Measurements from ENCODE around the gene CERS5.
A peak's percentile ranks its signal among the peaks of the same experiment; 100 is the strongest.

Gene CERS5

GRCh38 chr12:50181691-50182090 is 14.5 kb upstream of the CERS5 start:
- no peak for DNase-seq (ENCODE audit: low read depth)
- no peak overlapping the region for H3K4me3 ChIP-seq (ENCODE audit: low read depth, low read length)
- no peak for TF ChIP-seq CTCF (IDR thresholded peaks at IDR 0.05; ENCODE audit: control insufficient read depth, extremely low read depth, insufficient read depth)

- DNase-seq (ENCODE audit: low read depth), result no peak
- TF ChIP-seq CTCF (IDR thresholded peaks at IDR 0.05; ENCODE audit: control insufficient read depth, extremely low read depth, insufficient read depth), result no peak
- no peak overlapping the region for H3K4me3 ChIP-seq (ENCODE audit: low read depth, low read length)
Measured at GRCh38 chr12:50175716-50176026, 8.5 kb upstream of the CERS5 start.

- TF ChIP-seq CTCF (IDR thresholded peaks at IDR 0.05; ENCODE audit: control insufficient read depth, extremely low read depth, insufficient read depth), result peak; percentile 55
- no peak for DNase-seq (ENCODE audit: low read depth)
- H3K4me3 ChIP-seq (ENCODE audit: low read depth, low read length), result no peak overlapping the region
Measured at GRCh38 chr12:50174971-50175715, 8.0 kb upstream of the CERS5 start.

GRCh38 chr12:50166799-50167048 is 445 bp downstream of the CERS5 start:
- H3K4me3 ChIP-seq (ENCODE audit: low read depth, low read length), result peak overlapping the region; percentile 70
- TF ChIP-seq CTCF (IDR thresholded peaks at IDR 0.05; ENCODE audit: control insufficient read depth, extremely low read depth, insufficient read depth), result 0 out of 2 replicates have a peak, but pooled peaks have one; percentile 4

GRCh38 chr12:50164963-50165362 is 2.2 kb downstream of the CERS5 start:
- no peak for DNase-seq (ENCODE audit: low read depth)
- no peak overlapping the region for H3K4me3 ChIP-seq (ENCODE audit: low read depth, low read length)
- no peak for TF ChIP-seq CTCF (IDR thresholded peaks at IDR 0.05; ENCODE audit: control insufficient read depth, extremely low read depth, insufficient read depth)

More at GRCh38 chr12:50166799-50167048, 445 bp downstream of the CERS5 start:
- DNase-seq (ENCODE audit: low read depth), result no peak

GRCh38 chr12:50162230-50162629 is 4.9 kb downstream of the CERS5 start:
- TF ChIP-seq CTCF (IDR thresholded peaks at IDR 0.05; ENCODE audit: control insufficient read depth, extremely low read depth, insufficient read depth), result no peak
- H3K4me3 ChIP-seq (ENCODE audit: low read depth, low read length), result no peak overlapping the region
- DNase-seq (ENCODE audit: low read depth), result no peak

- DNase-seq (ENCODE audit: low read depth), result no peak
- TF ChIP-seq CTCF (IDR thresholded peaks at IDR 0.05; ENCODE audit: control insufficient read depth, extremely low read depth, insufficient read depth), result no peak
- H3K4me3 ChIP-seq (ENCODE audit: low read depth, low read length), result no peak overlapping the region
Measured at GRCh38 chr12:50160643-50161042, 6.5 kb downstream of the CERS5 start.

Measured in LNCaP clone FGC (cell line).